ENCODE measurements around the gene TPCN1.

GRCh38 chr12:113296557-113297213 lies 75.4 kb downstream of the TPCN1 start:
- no peak for TF ChIP-seq EZH2phosphoT487 (IDR thresholded peaks at IDR 0.05; ENCODE audit: borderline replicate concordance)
- TF ChIP-seq CTCF (IDR thresholded peaks at IDR 0.05 in 2 of 3, conservative IDR thresholded peaks at IDR 0.05 in 1 of 3; ENCODE audit: borderline replicate concordance in 1 of 3, insufficient read depth in 1 of 3, low read depth in 2 of 3, low read length in 2 of 3) = no peak
- no peak for TF ChIP-seq REST (IDR thresholded peaks at IDR 0.05; ENCODE audit: low read depth)
- no peak for TF ChIP-seq POLR2A (IDR thresholded peaks at IDR 0.05; ENCODE audit: borderline replicate concordance, extremely low read depth, insufficient read depth, insufficient read length)

Measured in HCT116 (cell line).